B cell (primary cell): Measurements from ENCODE around the gene CANX. TPM values are rescaled to one million over a fixed set of nuclear protein-coding genes. Genes with fewer than 3 reads are reported as not detected.

ENCODE experiments used
- ATAC-seq: fragments of 200-7000 bp; cut with Tn5 transposase; one replicate; pipeline ENCODE4 v1.10.0; 2021; ENCODE audit warnings: low read depth, mild to moderate bottlenecking, moderate number of reproducible peaks, moderate library complexity
- CTCF ChIA-PET: fragments of 350-600 bp; sonication (Branson Sonifier 250); formaldehyde crosslinking; loops from one replicate; lab custom pipeline; 2021; ENCODE audit warnings: antibody characterized with exemption, inconsistent platforms; lab: Charles Lee
- POLR2A ChIA-PET: fragments of 350-600 bp; sonication (Branson Sonifier 250); formaldehyde crosslinking; loops from one replicate; lab custom pipeline; 2021; ENCODE audit warnings: antibody characterized with exemption; lab: Charles Lee
- DNase-seq: peaks from one replicate; pipeline ENCODE4 v3.0.0; 2013
- H2AFZ ChIP-seq: 2 replicates; pipeline ENCODE4 v1.6.1; 2012; ENCODE audit warnings: mild to moderate bottlenecking, low read depth, low read length; ENCODE audit not compliant: insufficient read depth, poor library complexity, severe bottlenecking
- H3K27ac ChIP-seq, 2 donors: 1 replicate in 1 of 2; 2 replicates in 1 of 2; pipeline ENCODE4 v1.5.1; 2012 to 2013; ENCODE audit warnings: low read length in 2 of 2, mild to moderate bottlenecking in 2 of 2, moderate library complexity in 1 of 2
- H3K27me3 ChIP-seq, 4 experiments: fragments of 200-600 bp in 1 of 4; sonication (generic) in 1 of 4; replicated peaks in 1 of 4; 1 replicate in 2 of 4; 2 replicates in 2 of 4; pipeline versions ENCODE4 v1.6.1 to v1.7.0; 2013 to 2016; ENCODE audit warnings: low read length in 3 of 4, mild to moderate bottlenecking in 2 of 4, mixed read lengths in 1 of 4, moderate library complexity in 1 of 4; ENCODE audit not compliant: insufficient read depth in 4 of 4, control insufficient read depth in 3 of 4; ENCODE audit errors: control extremely low read depth in 1 of 4
- H3K36me3 ChIP-seq, 2 experiments: replicated peaks in 1 of 2; 1 replicate in 1 of 2; 2 replicates in 1 of 2; pipeline versions ENCODE4 v1.6.1 to v1.7.1; 2013; ENCODE audit warnings: low read length in 1 of 2; ENCODE audit not compliant: insufficient read depth in 2 of 2, control insufficient read depth in 1 of 2; ENCODE audit errors: control extremely low read depth in 1 of 2, extremely low read depth in 1 of 2
- H3K4me1 ChIP-seq, 2 donors: fragments of 200-600 bp in 1 of 2; sonication (generic) in 1 of 2; 1 replicate in 1 of 2; 2 replicates in 1 of 2; pipeline versions ENCODE4 v1.5.1 to v1.6.1; 2013 to 2017; ENCODE audit warnings: low read length in 2 of 2; ENCODE audit not compliant: control insufficient read depth in 2 of 2, insufficient read depth in 2 of 2
- H3K4me2 ChIP-seq: replicated peaks from 2 replicates; pipeline ENCODE3; 2012; ENCODE audit warnings: mild to moderate bottlenecking, low read depth, low read length; ENCODE audit not compliant: poor library complexity, severe bottlenecking
- H3K4me3 ChIP-seq, 5 experiments: fragments of 200-600 bp in 1 of 5; sonication (generic) in 1 of 5; 1 replicate in 3 of 5; 2 replicates in 2 of 5; pipeline versions ENCODE4 v1.5.1 to v1.7.0; 2011 to 2016; ENCODE audit warnings: low read length in 4 of 5, mild to moderate bottlenecking in 4 of 5, low read depth in 2 of 5, control low read depth in 1 of 5, moderate library complexity in 1 of 5; ENCODE audit not compliant: insufficient read depth in 1 of 5; ENCODE audit errors: control extremely low read depth in 1 of 5, extremely low read depth in 1 of 5
- H3K79me2 ChIP-seq: fragments of 200-600 bp; sonication (generic); one replicate; pipeline ENCODE4 v1.6.0; 2016; ENCODE audit warnings: low read length; ENCODE audit not compliant: control insufficient read depth, insufficient read depth
- H3K9ac ChIP-seq: fragments of 200-600 bp; sonication (generic); 2 replicates; pipeline ENCODE4 v1.6.1; 2017; ENCODE audit warnings: mild to moderate bottlenecking, low read length, moderate library complexity
- H3K9me3 ChIP-seq, 3 donors: one replicate each; pipeline versions ENCODE4 v1.6.1 to v1.7.1; 2013; ENCODE audit warnings: low read length in 2 of 3; ENCODE audit not compliant: control insufficient read depth in 2 of 3, insufficient read depth in 1 of 3; ENCODE audit errors: control extremely low read depth in 1 of 3
- H4K20me1 ChIP-seq: 2 replicates; pipeline ENCODE4 v1.6.0; 2012; ENCODE audit warnings: mild to moderate bottlenecking, low read length; ENCODE audit not compliant: insufficient read depth, control insufficient read depth, poor library complexity, severe bottlenecking
- H3K27ac Mint-ChIP-seq: one replicate; pipeline ENCODE4 v1.8.0; 2021; ENCODE audit warnings: mixed read lengths
- H3K27me3 Mint-ChIP-seq: one replicate; pipeline ENCODE4 v1.8.0; 2021; ENCODE audit warnings: mixed read lengths
- H3K4me1 Mint-ChIP-seq: one replicate; pipeline ENCODE4 v1.8.0; 2021; ENCODE audit warnings: mixed read lengths
- H3K4me3 Mint-ChIP-seq: one replicate; pipeline ENCODE4 v1.8.0; 2021; ENCODE audit warnings: mixed read lengths
- H3K9me3 Mint-ChIP-seq: one replicate; pipeline ENCODE4 v1.8.0; 2022; ENCODE audit warnings: mixed read lengths; ENCODE audit not compliant: insufficient read depth
- CTCF ChIP-seq: fragments of 200-600 bp; IDR thresholded peaks from one replicate; pipeline ENCODE4 v1.8.0; 2022; ENCODE audit warnings: antibody characterized with exemption, mild to moderate bottlenecking
- EZH2 ChIP-seq: IDR thresholded peaks from 2 replicates; pipeline ENCODE4 v1.6.1; 2012; ENCODE audit warnings: borderline replicate concordance, low read depth, mild to moderate bottlenecking, moderate library complexity, low read length; ENCODE audit not compliant: insufficient read depth, poor library complexity, severe bottlenecking
- WGBS: methylation state at CpG from one replicate; pipeline ENCODE4 v1.1.5; 2013; ENCODE audit warnings: missing lambda C conversion rate; ENCODE audit not compliant: insufficient coverage; 5-methylcytosine and 5-hydroxymethylcytosine counted together
- intact Hi-C: fragments of 100-400 bp; cut with micrococcal nuclease; formaldehyde crosslinking; loops from one replicate; pipeline ENCODE4 v1.10.0; 2022
- polyA plus RNA-seq: library from polyadenylated mRNA; depleted of rRNA; stranded (reverse); fragments of >200 nt; gene quantifications from 2 replicates; pipeline ENCODE4 v1.2.3, GENCODE V29; 2012
- total RNA-seq, 2 donors: library from RNA; stranded (reverse); fragments of 120-200 nt in 1 of 2; gene quantifications; 1 replicate in 1 of 2; 2 replicates in 1 of 2; pipeline versions ENCODE4 v1.2.3 to v1.2.4, GENCODE V29; 2013 to 2022

CANX gene
- total and polyA plus RNA-seq, 2 donors (not counting 1 experiment from before 2014, with no cell fraction given): 21.0 to 179 TPM

- no peak overlapping the region for H2AFZ ChIP-seq
- peaks cover 5% of the 10 kb centered on the region for H4K20me1 ChIP-seq
- H3K36me3 ChIP-seq: peaks cover 2 to 76% of the 10 kb centered on the region in 2 experiments
- no peak overlapping the region for H3K4me3 Mint-ChIP-seq
- H3K27ac Mint-ChIP-seq: no peak overlapping the region
- ChIA-PET POLR2A (interaction anchor here (0.6 kb wide), 1 partner anchor 17 kb away, joined by 5 read pairs; no protein-coding TSS in a partner anchor), CTCF (interaction anchor here (2.2 kb wide), 1 partner anchor 28 kb away, joined by 7 read pairs; no protein-coding TSS in a partner anchor)
- no peaks in the 10 kb centered on the region for H3K27me3 Mint-ChIP-seq
- H3K4me1 ChIP-seq: no peaks in the 10 kb centered on the region
- no peaks in the 10 kb centered on the region for H3K9me3 ChIP-seq
- H3K9me3 Mint-ChIP-seq: no peaks in the 10 kb centered on the region
- H3K27ac ChIP-seq: no peak overlapping the region
- peaks cover 1% of the 10 kb centered on the region for H3K4me1 Mint-ChIP-seq
- 98% methylated on average over 12 of the region's 12 CpGs for WGBS
- no peaks in the 10 kb centered on the region for H3K27me3 ChIP-seq
- H3K9ac ChIP-seq: no peak overlapping the region
- H3K4me3 ChIP-seq: no peak overlapping the region
- TF ChIP-seq EZH2: no peak
- TF ChIP-seq CTCF: no peak
- peaks cover 24% of the 10 kb centered on the region for H3K79me2 ChIP-seq
- ATAC-seq (no peak), DNase-seq (no peak)
- intact Hi-C loops: no loop called here
- H3K4me2 ChIP-seq: no peak overlapping the region
Observed at GRCh38 chr5:179774442-179774841, 75.7 kb downstream of the CANX start.

GRCh38 chr5:179776411-179776938 lies 77.7 kb downstream of the CANX start:
- ATAC-seq (no peak), DNase-seq (no peak)
- Histone ChIP-seq H2AFZ (no peak overlapping the region), H3K36me3 (peaks cover 0 to 59% of the 10 kb centered on the region in 2 experiments), H3K9me3 (no peaks in the 10 kb centered on the region), H3K4me2 (no peak overlapping the region), H3K4me3 (no peak overlapping the region), H3K4me1 (no peaks in the 10 kb centered on the region), H4K20me1 (peaks cover 5% of the 10 kb centered on the region), H3K79me2 (peaks cover 8% of the 10 kb centered on the region), H3K27me3 (no peaks in the 10 kb centered on the region), H3K9ac (no peak overlapping the region), H3K27ac (no peak overlapping the region)
- Mint-ChIP-seq H3K27ac (no peak overlapping the region), H3K4me3 (no peak overlapping the region), H3K4me1 (no peaks in the 10 kb centered on the region), H3K27me3 (no peaks in the 10 kb centered on the region), H3K9me3 (no peaks in the 10 kb centered on the region)
- POLR2A ChIA-PET: no interaction called here
- intact Hi-C loops: no loop called here
- CTCF ChIA-PET: interaction anchor here (0.9 to 1.4 kb wide), 2 partner anchors 13 to 25 kb away, joined by 3 read pairs; no protein-coding TSS in a partner anchor
- no peak for TF ChIP-seq EZH2
- WGBS: 92% methylated on average over 7 of the region's 11 CpGs
